CD4-positive, alpha-beta T cell treated with Interleukin-10 for 1 hour (primary cell): ENCODE data around the gene MORC4.

Experiments used
- DNase-seq: peaks from one replicate; pipeline ENCODE4 v3.0.0-alpha.2; 2020

MORC4 gene

GRCh38 chrX:106952538-106952937 is 47.5 kb downstream of the MORC4 start:
- DNase-seq, result no peak

GRCh38 chrX:106952089-106952488 is 47.9 kb downstream of the MORC4 start:
- DNase-seq, result no peak

GRCh38 chrX:106951230-106951629 is 48.8 kb downstream of the MORC4 start:
- no peak for DNase-seq

- DNase-seq, result no peak
Measured at GRCh38 chrX:106950381-106950780, 49.6 kb downstream of the MORC4 start.

- no peak for DNase-seq
Measured at GRCh38 chrX:106949366-106949765, 50.6 kb downstream of the MORC4 start.

GRCh38 chrX:106948641-106949040 is 51.4 kb downstream of the MORC4 start:
- DNase-seq, result no peak

- DNase-seq, result no peak
Measured at GRCh38 chrX:106946464-106946863, 53.5 kb downstream of the MORC4 start.

- no peak for DNase-seq
Measured at GRCh38 chrX:106940068-106940467, 59.9 kb downstream of the MORC4 start.

GRCh38 chrX:106939566-106939965 is 60.4 kb downstream of the MORC4 start:
- DNase-seq, result no peak

- no peak for DNase-seq
Measured at GRCh38 chrX:106936246-106936645, 63.8 kb downstream of the MORC4 start.

- no peak for DNase-seq
Measured at GRCh38 chrX:106935175-106935574, 64.8 kb downstream of the MORC4 start.

GRCh38 chrX:106933538-106933961 is 66.5 kb downstream of the MORC4 start:
- DNase-seq, result no peak

- no peak for DNase-seq
Measured at GRCh38 chrX:106932960-106933537, 67.0 kb downstream of the MORC4 start.

- no peak for DNase-seq
Measured at GRCh38 chrX:106932492-106932923, 67.5 kb downstream of the MORC4 start.

GRCh38 chrX:106931831-106932491 is 68.1 kb downstream of the MORC4 start:
- no peak for DNase-seq

- DNase-seq, result no peak
Measured at GRCh38 chrX:106928227-106928626, 71.8 kb downstream of the MORC4 start.

GRCh38 chrX:106927700-106928099 is 72.3 kb downstream of the MORC4 start:
- DNase-seq, result no peak

GRCh38 chrX:106927023-106927422 is 73.0 kb downstream of the MORC4 start:
- DNase-seq, result no peak

- DNase-seq, result no peak
Measured at GRCh38 chrX:106921637-106922036, 78.4 kb downstream of the MORC4 start.

- no peak for DNase-seq
Measured at GRCh38 chrX:106919932-106920452, 80.0 kb downstream of the MORC4 start, which contains the start of gene CLDN2. Gene CLDN2 (plus strand): TSS chrX:106920402. CDS start chrX:106928229, 7,827 bp downstream.

GRCh38 chrX:106917830-106918500 is 82.0 kb downstream of the MORC4 start:
- peak; percentile 33 for DNase-seq

- DNase-seq, result no peak
Measured at GRCh38 chrX:106912864-106913263, 87.1 kb downstream of the MORC4 start.

GRCh38 chrX:106906361-106906760 is 93.7 kb downstream of the MORC4 start:
- no peak for DNase-seq
